Activated B cell treated with CpG ODN at 0.5 μM for 24 hours (primary cell): Measurements from ENCODE around the gene ST6GAL1. TPM values are rescaled to one million over a fixed set of nuclear protein-coding genes. Genes with fewer than 3 reads are reported as not detected.

Source experiments
- ATAC-seq: fragments of 200-7000 bp; cut with Tn5 transposase; one replicate; pipeline ENCODE4 v1.10.0; 2021; ENCODE audit warnings: low read depth, mild to moderate bottlenecking, moderate library complexity
- CTCF ChIA-PET: fragments of 350-600 bp; sonication (Branson Sonifier 250); formaldehyde crosslinking; loops from one replicate; lab custom pipeline; 2021; ENCODE audit warnings: antibody characterized with exemption; lab: Charles Lee
- POLR2A ChIA-PET: fragments of 350-600 bp; sonication (Branson Sonifier 250); formaldehyde crosslinking; loops from one replicate; lab custom pipeline; 2021; ENCODE audit warnings: antibody characterized with exemption; lab: Charles Lee
- DNase-seq: peaks from one replicate; pipeline ENCODE4 v3.0.0; 2022
- H3K27ac Mint-ChIP-seq: one replicate; pipeline ENCODE4 v1.8.0; 2020; ENCODE audit warnings: mixed read lengths
- H3K27me3 Mint-ChIP-seq: one replicate; pipeline ENCODE4 v1.8.0; 2021; ENCODE audit warnings: mixed read lengths
- H3K36me3 Mint-ChIP-seq: one replicate; pipeline ENCODE4 v1.8.0; 2021; ENCODE audit warnings: low read depth, mixed read lengths
- H3K4me1 Mint-ChIP-seq: one replicate; pipeline ENCODE4 v1.8.0; 2021; ENCODE audit warnings: mixed read lengths
- H3K4me3 Mint-ChIP-seq: one replicate; pipeline ENCODE4 v1.8.0; 2020; ENCODE audit warnings: mild to moderate bottlenecking, mixed read lengths
- H3K9me3 Mint-ChIP-seq: one replicate; pipeline ENCODE4 v1.8.0; 2020; ENCODE audit warnings: mixed read lengths
- CTCF ChIP-seq: fragments of 200-600 bp; IDR thresholded peaks from one replicate; pipeline ENCODE4 v1.8.0; 2022; ENCODE audit warnings: antibody characterized with exemption, mild to moderate bottlenecking
- intact Hi-C: fragments of 100-400 bp; cut with micrococcal nuclease; formaldehyde crosslinking; loops from one replicate; pipeline ENCODE4 v1.15.1; 2024
- total RNA-seq: library from RNA; stranded (reverse); gene quantifications from 2 replicates; pipeline ENCODE4 v1.2.3, GENCODE V29; 2022

The ST6GAL1 gene
- total RNA-seq, 1 donor from 2014 or later: 328 TPM

DNA sequence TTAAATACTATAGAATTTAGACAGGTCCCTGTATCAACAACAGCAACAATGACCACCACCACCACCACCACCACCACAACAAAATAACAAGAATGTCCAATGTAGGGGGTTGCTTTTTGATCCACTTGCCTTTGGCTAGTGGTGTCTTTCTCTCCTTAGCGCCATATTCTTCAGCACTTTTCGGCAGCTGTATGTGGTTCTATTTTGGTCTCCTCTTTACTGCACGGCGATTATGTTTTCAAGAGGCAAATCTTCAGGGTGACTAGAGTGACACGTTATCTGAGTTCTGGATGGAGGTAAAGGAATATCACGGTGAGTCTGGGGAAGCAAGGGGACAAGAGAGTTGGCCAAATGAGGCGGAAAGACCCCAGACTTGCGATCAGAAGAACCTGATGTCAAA is 56.1 kb downstream of the ST6GAL1 start:
- intact Hi-C loops: loop anchor here (1.0 to 5.0 kb wide), 6 partner anchors 11 to 79 kb away; partner anchors contain the start of gene ST6GAL1
- POLR2A ChIA-PET: interaction anchor here (0.6 to 1.9 kb wide), 30 partner anchors 8 to 674 kb away, joined by 3 to 23 read pairs (median 5); partner anchors contain the start of genes EIF4A2 and RPL39L
- H3K4me3 Mint-ChIP-seq: peak overlapping the region; percentile 70

DNA sequence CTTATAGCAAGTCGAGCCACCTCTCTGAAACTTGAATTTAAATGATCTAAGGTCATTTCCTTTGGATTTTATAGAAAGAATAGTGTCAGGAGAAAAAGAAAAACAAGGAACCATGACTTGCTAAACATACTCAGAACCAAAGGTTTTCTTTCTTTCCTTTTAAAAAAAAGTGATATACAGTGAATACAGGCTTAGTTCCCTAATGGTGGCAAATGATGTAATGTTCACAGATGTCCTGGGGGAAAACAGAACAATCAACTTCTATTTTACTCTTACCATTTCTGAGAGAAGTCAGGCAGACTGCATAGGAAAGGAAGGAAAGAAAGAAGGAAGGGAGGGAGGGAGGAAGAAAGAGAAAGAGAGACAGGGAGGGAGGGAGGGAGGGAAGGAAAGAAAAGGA is 56.5 kb downstream of the ST6GAL1 start:
- peak overlapping the region; percentile 70 for H3K4me3 Mint-ChIP-seq
- DNase-seq (no peak), ATAC-seq (no peak)
- ChIA-PET CTCF (no interaction called here), POLR2A (interaction anchor here (1.2 to 1.9 kb wide), 6 partner anchors 13 to 55 kb away, joined by 4 to 18 read pairs (median 10); no protein-coding TSS in a partner anchor)
- intact Hi-C loops: loop anchor here (1.0 to 5.0 kb wide), 6 partner anchors 10 to 78 kb away; partner anchors contain the start of gene ST6GAL1
- TF ChIP-seq CTCF: no peak
- H3K4me1 Mint-ChIP-seq: peaks cover 91% of the 10 kb centered on the region
- no peaks in the 10 kb centered on the region for H3K9me3 Mint-ChIP-seq
- peak overlapping the region; percentile 97 for H3K27ac Mint-ChIP-seq
- peaks cover 45% of the 10 kb centered on the region for H3K36me3 Mint-ChIP-seq
- no peaks in the 10 kb centered on the region for H3K27me3 Mint-ChIP-seq

More for the DNA sequence above, 56.1 kb downstream of the ST6GAL1 start:
- peaks cover 45% of the 10 kb centered on the region for H3K36me3 Mint-ChIP-seq
- H3K4me1 Mint-ChIP-seq: peaks cover 91% of the 10 kb centered on the region
- TF ChIP-seq CTCF: no peak
- DNase-seq (no peak), ATAC-seq (peak; percentile 23)
- CTCF ChIA-PET: interaction anchor here (0.7 to 1.1 kb wide), 2 partner anchors 78 to 137 kb away, joined by 3 read pairs; no protein-coding TSS in a partner anchor
- H3K9me3 Mint-ChIP-seq: no peaks in the 10 kb centered on the region
- H3K27ac Mint-ChIP-seq: peak overlapping the region; percentile 97
- H3K27me3 Mint-ChIP-seq: no peaks in the 10 kb centered on the region

DNA sequence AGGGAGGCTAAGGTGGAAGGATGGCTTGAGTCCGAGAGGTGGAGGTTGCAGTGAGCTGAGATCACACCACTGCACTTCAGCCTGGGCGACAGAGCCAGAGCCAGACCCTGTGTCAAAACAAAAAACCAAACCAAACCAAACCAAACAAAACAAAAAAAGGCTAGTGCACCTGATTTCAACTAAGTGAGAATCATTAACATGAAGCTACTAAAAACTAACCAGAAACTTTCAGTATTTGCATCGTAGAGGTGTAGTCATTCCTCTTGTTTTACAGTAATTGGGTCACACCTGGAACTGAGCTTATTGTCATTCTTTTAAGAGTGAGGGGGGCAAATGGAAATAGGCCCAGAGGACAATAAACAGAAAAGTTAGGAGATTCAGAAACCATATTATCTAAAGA is 58.5 kb downstream of the ST6GAL1 start:
- Mint-ChIP-seq H3K27ac (peak overlapping the region; percentile 82), H3K4me3 (peak overlapping the region; percentile 6), H3K4me1 (peaks cover 93% of the 10 kb centered on the region), H3K27me3 (no peaks in the 10 kb centered on the region), H3K9me3 (no peaks in the 10 kb centered on the region), H3K36me3 (peaks cover 42% of the 10 kb centered on the region)
- no peak for TF ChIP-seq CTCF
- CTCF ChIA-PET: interaction anchor here (1.2 kb wide), 1 partner anchor 176 kb away, joined by 5 read pairs; no protein-coding TSS in a partner anchor
- ATAC-seq (no peak), DNase-seq (no peak)
- POLR2A ChIA-PET: interaction anchor here (0.6 to 3.0 kb wide), 9 partner anchors 10 to 77 kb away, joined by 3 to 23 read pairs (median 7); no protein-coding TSS in a partner anchor
- intact Hi-C loops: loop anchor here (5.0 kb wide), 1 partner anchor 57 kb away; the partner anchor contains the start of gene ST6GAL1

DNA sequence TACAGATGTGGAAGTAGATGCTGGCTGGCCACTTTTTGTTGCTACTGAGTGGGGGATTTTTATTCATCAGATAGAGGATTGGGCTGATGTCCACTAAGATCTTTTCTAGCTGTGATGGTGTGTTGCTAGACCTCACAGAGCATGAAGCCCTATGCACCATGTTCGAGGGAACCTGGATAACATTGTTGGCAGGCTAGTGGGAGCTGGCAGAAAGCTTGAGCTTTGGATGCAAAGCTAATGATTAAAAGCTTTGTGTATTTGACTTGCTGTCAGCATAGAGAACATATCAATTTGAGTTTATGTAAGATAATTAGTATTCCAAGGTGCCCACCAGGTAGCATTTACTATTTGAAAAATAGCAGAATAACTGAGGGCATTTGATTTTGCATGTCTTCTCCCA is 59.1 kb downstream of the ST6GAL1 start:
- peaks cover 93% of the 10 kb centered on the region for H3K4me1 Mint-ChIP-seq
- peaks cover 45% of the 10 kb centered on the region for H3K36me3 Mint-ChIP-seq
- no peaks in the 10 kb centered on the region for H3K27me3 Mint-ChIP-seq
- POLR2A ChIA-PET: interaction anchor here (1.0 to 3.0 kb wide), 10 partner anchors 10 to 76 kb away, joined by 3 to 23 read pairs (median 8); no protein-coding TSS in a partner anchor
- no peak for TF ChIP-seq CTCF
- DNase-seq (no peak), ATAC-seq (no peak)
- peak overlapping the region; percentile 82 for H3K27ac Mint-ChIP-seq
- CTCF ChIA-PET: interaction anchor here (1.1 kb wide), 1 partner anchor 22 kb away, joined by 4 read pairs; no protein-coding TSS in a partner anchor
- H3K4me3 Mint-ChIP-seq: no peak overlapping the region
- no peaks in the 10 kb centered on the region for H3K9me3 Mint-ChIP-seq
- intact Hi-C loops: loop anchor here (5.0 kb wide), 1 partner anchor 57 kb away; the partner anchor contains the start of gene ST6GAL1

DNA sequence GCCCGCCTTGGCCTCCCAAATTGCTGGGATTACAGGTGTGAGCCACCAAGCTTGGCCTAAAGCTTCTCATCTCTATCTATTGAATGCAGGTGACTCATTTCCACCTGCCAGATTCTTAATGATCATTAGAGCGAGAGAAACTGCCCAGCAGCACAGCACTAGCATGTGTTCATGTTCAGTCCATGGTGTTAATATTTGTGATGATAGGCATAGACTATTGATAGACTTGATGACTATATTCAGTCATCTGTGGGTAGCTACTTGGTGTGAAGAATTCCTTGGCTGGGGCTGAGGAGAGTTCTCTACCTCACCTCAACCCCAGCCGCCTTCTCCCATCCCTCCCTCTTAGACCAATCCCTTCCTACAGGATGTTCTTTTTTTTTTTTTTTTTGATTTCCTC is 60.0 kb downstream of the ST6GAL1 start:
- peaks cover 96% of the 10 kb centered on the region for H3K4me1 Mint-ChIP-seq
- POLR2A ChIA-PET: interaction anchor here (0.7 to 3.0 kb wide), 8 partner anchors 9 to 61 kb away, joined by 3 to 23 read pairs (median 4); no protein-coding TSS in a partner anchor
- H3K27ac Mint-ChIP-seq: peak overlapping the region; percentile 82
- intact Hi-C loops: no loop called here
- no peaks in the 10 kb centered on the region for H3K9me3 Mint-ChIP-seq
- no peaks in the 10 kb centered on the region for H3K27me3 Mint-ChIP-seq
- ATAC-seq (no peak), DNase-seq (no peak)
- peaks cover 45% of the 10 kb centered on the region for H3K36me3 Mint-ChIP-seq
- no peak for TF ChIP-seq CTCF
- no peak overlapping the region for H3K4me3 Mint-ChIP-seq
- CTCF ChIA-PET: interaction anchor here (1.1 kb wide), 1 partner anchor 21 kb away, joined by 4 read pairs; no protein-coding TSS in a partner anchor
